Nucleus accumbens (tissue), 56 donors: ENCODE measurements around the gene MIA.
"Not testable (repeated sequence)": the region's sequence is repeated elsewhere in the genome, so short reads cannot be mapped to it uniquely, and the experiment has no call there.

ENCODE experiments used
- DNase-seq, 56 donors: peaks; one replicate each; lab custom pipeline; 2025; lab: John Stamatoyannopoulos, UW

MIA gene

GRCh38 chr19:40750058-40750873, 25.1 kb upstream of the MIA start, which contains the start of gene ACTMAP:
Gene ACTMAP (minus strand): TSS chr19:40750477. CDS start chr19:40749803, 674 bp downstream.
- peak; percentile 98 to 100 (median 100) for DNase-seq

- peak; percentile 80 to 100 (median 99) for DNase-seq
Measured at GRCh38 chr19:40750874-40751537, 24.3 kb upstream of the MIA start, which contains the start of gene SNRPA. Gene SNRPA (plus strand): TSS chr19:40751203. CDS start chr19:40751409, 206 bp downstream.

GRCh38 chr19:40752257-40752781, 23.0 kb upstream of the MIA start:
- DNase-seq = no peak

DNA sequence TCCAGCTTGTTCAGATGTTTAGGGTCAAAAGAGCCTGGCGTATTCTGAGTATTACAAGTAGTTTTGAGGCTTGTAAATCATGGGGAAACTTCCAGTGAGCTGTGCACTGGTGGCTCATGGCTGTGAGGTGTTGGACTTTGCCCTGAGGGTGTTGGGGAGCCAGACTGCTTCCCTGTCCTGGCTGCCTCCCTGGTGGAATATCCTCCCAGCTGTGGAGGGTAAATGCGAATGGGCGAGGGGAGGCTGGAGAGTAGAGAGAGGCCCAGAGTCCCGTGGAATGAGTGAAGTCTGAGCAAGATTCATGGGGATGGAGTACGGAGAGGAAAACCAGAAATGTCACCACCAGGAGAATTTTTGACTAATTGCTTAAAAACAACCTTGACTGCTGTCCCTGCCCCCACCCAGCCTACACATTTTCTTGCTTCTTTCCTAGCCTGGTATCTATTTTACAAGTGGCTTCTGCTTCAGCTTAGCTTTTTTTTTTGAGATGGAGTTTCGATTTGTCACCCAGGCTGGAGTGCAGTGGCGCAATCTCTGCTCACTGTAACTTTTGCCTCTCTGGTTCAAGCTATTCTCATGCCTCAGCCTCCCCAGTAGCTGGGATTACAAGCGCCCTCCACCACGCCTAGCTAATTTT, 20.6 kb upstream of the MIA start:
- DNase-seq = peak in 17 of 56 donors; percentile 2 to 65 (median 13)

- no peak for DNase-seq
Measured at GRCh38 chr19:40755248-40755624, 20.1 kb upstream of the MIA start.

DNA sequence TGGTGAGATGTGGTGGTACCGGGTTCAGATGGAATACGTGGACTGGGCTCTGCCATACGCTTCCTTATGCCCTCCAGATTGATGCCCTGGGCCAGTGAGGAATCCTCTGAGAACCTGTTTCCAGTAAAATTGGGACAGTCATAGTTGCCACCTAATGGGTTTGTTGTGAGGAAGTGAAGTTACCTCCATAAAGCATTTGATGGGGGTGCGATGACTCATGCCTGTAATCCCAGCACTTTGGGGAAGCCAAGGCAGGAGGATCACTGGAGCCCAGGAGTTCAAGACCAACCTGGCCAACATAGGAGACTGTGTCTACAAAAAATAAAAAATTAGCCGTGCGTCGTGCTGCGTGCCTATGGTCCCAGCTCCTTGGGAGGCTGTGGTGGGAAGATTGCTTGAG, 19.5 kb upstream of the MIA start:
- no peak for DNase-seq

DNA sequence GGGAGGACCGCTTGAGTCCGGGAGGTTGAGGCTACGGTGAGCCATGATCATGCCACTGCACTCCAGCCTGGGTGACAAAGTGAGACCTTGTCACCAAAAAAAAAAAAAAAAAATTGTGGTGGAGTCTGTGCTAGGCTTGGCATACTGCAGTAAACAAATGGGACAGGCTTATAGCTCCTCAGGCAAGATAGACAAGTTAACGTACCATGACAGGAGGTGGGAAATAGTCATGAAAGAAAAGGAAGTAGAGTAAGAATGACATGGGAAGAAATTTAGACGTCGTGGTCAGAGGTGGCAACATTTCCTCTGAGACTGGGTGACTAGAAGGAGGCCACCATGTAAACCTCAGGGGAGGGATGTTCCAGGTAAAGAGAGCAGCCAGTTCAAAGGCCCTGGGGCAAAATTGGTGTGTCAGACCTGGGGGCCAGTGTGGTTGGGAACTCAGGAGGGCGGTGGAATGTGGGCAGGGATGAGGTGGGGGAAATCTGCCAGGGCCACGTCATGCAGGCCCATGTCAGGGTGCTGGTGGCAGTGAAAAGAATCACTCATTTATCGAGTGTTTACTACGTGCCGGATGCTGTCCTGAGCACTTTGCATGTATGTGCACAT, 18.7 kb upstream of the MIA start:
- DNase-seq = no peak

DNA sequence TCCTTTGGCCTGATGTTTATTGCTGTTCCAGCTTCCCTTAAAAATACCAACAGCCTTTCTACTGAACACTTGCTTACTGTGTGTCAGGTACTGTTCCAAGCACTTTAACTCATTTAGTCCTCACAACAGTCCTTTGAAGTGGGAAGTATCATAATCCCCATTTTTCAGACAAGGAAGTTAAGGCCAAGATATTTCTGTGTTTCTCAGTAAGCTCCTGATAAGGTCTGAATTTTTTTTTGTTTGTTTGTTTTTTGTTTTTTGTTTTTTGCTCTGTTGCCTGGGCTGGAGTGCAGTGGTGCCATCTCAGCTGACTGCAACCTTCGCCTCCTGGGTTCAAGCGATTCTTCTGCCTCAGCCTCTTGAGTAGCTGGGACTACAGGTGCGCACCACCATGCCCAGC, 16.8 kb upstream of the MIA start:
- no peak for DNase-seq

- DNase-seq = no peak
Measured at GRCh38 chr19:40759352-40759751, 16.0 kb upstream of the MIA start.

DNA sequence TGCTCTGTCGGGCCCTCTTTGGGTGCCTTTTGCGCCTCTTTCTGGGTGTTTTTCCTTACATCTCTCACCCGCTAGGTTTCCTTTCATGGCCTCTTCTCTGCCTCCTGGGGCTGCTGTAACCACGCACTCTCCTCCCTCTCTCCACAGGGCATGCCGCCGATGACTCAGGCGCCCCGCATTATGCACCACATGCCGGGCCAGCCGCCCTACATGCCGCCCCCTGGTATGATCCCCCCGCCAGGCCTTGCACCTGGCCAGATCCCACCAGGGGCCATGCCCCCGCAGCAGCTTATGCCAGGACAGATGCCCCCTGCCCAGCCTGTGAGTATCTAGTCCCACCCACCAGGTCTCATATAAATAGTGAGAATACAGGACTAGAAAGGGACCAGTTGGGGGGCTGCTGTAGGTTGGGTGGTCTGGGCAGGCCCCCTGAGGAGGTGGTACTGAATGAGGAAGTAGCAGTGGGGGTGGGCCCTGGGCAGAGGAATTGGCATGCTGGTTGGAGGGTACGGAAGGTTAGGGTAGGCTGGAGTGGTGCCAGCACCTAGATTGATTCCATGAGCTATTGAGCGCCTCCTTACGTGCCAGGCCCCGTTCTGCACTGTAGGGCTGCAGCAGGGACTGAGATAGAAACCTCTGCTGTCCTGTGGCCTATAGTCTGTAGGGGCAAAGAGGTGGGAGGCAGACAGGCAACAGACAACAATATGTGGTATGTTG, 12.4 kb upstream of the MIA start:
- peak in 2 of 56 donors; percentile 6 to 14 for DNase-seq

DNA sequence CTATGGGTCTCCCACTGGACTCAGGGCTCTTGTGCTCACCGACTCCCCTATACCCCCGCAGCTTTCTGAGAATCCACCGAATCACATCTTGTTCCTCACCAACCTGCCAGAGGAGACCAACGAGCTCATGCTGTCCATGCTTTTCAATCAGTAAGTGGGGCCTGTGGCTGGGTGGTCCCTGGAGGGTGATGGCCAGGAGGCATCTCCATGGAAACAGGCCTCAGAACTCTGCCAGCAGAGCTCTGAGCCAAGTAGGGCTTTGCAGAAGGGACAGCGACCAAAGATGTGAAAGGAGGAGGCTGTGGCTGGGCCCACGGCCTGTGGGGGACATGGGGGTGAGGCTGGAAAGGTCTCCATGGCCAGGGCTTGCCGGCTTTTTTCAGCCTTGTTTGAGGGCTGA, 11.8 kb upstream of the MIA start:
- DNase-seq = no peak

GRCh38 chr19:40763963-40764362, 11.4 kb upstream of the MIA start:
- DNase-seq = no peak

DNA sequence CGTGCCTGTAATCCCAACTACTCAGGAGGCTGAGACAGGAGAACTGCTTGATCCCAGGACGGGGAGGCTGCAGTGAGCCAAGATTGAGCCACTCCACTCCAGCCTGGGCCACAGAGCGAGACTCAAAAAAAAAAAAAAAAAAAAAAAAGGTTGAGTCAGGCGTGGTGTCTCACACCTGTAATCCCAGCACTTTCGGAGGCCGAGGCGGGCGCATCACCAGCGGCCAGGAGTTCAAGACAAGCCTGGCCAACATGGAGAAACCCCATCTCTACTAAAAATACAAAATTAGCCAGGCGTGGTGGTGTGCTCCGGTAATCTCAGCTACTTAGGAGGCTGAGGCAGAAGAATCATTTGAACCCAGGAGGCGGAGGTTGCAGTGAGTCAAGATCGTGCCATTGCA, 8.9 kb upstream of the MIA start:
- DNase-seq = not testable (repeated sequence)

GRCh38 chr19:40768869-40769268, 6.5 kb upstream of the MIA start:
- DNase-seq = no peak

DNA sequence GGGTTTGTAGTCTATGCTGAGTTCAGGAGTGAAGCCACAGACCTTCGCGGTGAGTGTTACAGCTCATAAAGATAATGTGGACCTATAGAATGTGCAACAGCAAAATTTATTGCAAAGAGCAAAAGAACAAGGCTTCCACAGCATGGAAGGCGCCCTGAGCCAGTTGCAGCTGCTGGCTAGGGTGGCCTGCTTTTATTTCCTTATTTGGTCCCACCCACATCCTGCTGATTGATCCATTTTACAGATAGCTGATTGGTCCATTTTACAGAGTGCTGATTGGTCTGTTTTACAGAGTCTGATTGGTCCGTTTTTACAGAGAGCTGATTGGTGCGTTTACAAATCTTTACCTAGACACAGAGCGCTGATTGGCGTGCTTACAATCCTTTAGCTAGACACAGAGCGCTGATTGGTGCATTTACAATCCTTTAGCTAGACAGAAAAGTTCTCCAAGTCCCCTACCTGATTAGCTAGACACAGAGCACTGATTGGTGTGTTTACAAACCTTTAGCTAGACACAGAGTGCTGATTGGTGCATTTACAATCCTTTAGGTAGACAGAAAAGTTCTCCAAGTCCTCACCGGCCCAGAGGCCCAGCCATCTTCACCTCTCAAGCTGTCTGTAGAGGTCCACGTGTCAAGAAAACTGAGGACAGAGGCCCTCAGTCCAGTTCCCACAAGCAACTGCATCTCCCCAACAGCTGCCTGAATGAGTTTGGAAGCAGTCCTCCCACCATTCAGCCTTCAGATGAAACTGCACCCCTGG, 4.0 kb upstream of the MIA start:
- not testable (repeated sequence) for DNase-seq

DNA sequence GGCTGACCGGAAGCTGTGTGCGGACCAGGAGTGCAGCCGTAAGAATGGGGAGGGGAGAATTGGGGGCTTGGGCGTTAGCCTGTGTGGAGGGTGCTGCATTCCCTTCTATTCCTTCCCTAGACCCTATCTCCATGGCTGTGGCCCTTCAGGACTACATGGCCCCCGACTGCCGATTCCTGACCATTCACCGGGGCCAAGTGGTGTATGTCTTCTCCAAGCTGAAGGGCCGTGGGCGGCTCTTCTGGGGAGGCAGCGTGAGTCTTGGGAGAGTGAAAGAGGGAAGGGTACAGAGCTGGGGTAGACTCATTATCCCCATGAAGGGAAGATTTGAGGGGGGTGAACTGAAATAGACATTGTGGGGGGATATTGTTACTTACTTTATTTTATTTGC, 306 bp downstream of the MIA start:
- DNase-seq = no peak

GRCh38 chr19:40776364-40776763, 1.0 kb downstream of the MIA start:
- DNase-seq = no peak

GRCh38 chr19:40776932-40777644, 1.8 kb downstream of the MIA start:
- DNase-seq = peak in 54 of 56 donors; percentile 33 to 96 (median 80)

GRCh38 chr19:40777645-40777936, 2.3 kb downstream of the MIA start:
- DNase-seq = peak in 2 of 56 donors; percentile 75 to 86
